OCI-M1 (cell line): ENCODE measurements around the gene IQSEC1.

Experiments used
- DNase-seq: peaks from one replicate; lab custom pipeline; 2025; lab: John Stamatoyannopoulos, UW

The IQSEC1 gene

GRCh38 chr3:13085081-13085845, 12.0 kb upstream of the IQSEC1 start:
- no peak for DNase-seq

DNA sequence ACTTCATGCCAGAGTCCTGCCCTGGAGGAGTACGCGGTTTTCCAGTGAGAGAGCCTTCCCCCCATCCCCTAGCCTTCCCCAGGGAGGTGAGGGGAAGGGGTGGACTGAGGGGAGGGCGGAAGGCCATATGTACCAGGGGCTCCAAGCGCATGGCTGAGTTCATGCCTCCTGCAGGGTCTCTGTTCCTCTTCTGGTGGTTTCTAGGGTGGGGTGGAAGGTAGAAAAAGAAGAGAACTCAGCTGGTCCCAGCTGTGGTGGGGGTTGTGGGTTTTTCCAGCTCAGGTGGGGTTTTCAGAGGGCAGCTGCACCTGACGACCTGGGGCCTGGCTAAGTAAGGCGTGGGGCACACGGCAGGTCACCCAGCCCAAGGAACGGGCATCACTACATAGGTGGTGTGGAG, 10.7 kb upstream of the IQSEC1 start:
- no peak for DNase-seq

DNA sequence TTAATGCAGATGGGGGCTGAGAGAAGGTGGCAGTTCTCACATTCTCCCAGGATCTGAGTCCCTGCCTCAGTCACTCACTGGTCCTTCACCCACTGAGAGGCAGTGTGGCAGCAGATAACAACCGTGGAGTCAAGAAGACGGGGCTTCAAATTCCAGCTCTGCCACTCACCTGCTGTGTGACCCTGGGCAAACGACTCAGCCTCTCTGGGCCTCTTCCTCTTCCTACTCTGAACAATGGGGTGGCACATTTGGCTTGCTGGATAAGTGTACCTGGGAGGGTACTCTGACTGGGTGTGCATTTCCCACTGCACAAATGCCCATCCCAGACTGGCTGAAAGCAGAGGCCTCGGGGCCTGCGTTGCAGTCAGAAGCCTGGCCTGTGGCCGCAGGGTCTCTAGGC, 10.0 kb upstream of the IQSEC1 start:
- no peak for DNase-seq

DNA sequence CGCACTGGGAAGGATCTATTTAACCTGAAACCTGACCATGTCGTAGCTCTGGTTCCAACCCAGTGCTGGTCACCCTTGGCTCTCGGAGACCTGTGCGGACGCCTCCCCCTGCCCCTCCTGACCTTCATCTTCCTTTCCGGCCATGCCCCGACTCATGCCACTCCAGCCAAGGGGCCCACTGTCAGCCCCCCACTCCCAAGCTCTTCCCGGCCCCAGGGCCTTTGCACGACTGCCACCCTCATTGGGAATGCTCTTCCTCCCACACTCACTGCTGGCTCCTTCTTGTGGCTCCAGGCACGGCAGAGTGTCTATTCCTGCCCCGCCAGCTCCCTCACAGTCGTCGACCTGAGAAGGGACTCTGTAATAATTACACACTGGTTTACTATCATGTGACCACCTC, 9.4 kb upstream of the IQSEC1 start:
- no peak for DNase-seq

- DNase-seq = peak; percentile 9
These were observed 8.6 kb upstream of the IQSEC1 start for GRCh38 chr3:13081603-13082360.

- no peak for DNase-seq
These were observed 7.4 kb upstream of the IQSEC1 start for GRCh38 chr3:13080591-13080990.

DNA sequence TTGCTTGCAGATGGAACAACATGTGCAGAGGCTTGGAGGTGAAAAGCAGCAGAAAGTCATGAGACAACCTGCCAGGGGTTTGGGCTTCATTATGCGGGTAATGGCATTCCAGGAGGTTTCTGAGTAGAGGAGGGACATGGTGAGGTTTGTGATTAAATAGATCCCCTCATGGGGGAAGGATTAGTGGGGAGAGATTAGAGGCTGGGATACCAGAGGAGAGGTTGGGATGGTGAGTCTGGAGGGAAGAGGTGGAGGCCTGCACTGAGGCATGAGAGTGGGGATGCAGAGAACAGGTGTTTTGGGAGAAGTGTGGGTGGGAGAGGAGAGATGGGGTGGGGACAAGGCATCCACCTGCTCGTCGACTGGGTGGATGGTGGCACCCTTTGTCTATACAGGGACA, 6.8 kb upstream of the IQSEC1 start:
- DNase-seq = no peak

DNA sequence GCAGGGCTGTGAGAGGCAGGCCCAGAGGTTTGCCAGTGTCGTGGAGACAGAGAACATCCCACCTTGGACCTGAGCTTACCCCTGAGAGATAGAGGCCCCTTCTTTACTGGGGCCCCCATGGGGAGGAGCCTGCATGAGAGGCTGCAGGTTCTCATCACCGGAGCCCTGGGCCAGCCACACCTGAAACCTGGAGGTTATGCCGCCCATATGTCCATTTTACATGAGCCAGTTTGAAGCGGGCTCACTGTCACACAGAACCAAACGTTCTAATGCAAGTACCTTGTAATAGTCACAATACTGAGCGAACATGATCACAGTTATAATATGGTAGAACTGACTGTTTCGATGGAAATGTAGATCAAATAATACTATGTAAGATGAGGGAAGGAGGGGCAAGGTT, 6.3 kb upstream of the IQSEC1 start:
- no peak for DNase-seq

GRCh38 chr3:13079051-13079450, 5.8 kb upstream of the IQSEC1 start:
- no peak for DNase-seq

GRCh38 chr3:13078163-13078905, 5.1 kb upstream of the IQSEC1 start:
- no peak for DNase-seq

DNA sequence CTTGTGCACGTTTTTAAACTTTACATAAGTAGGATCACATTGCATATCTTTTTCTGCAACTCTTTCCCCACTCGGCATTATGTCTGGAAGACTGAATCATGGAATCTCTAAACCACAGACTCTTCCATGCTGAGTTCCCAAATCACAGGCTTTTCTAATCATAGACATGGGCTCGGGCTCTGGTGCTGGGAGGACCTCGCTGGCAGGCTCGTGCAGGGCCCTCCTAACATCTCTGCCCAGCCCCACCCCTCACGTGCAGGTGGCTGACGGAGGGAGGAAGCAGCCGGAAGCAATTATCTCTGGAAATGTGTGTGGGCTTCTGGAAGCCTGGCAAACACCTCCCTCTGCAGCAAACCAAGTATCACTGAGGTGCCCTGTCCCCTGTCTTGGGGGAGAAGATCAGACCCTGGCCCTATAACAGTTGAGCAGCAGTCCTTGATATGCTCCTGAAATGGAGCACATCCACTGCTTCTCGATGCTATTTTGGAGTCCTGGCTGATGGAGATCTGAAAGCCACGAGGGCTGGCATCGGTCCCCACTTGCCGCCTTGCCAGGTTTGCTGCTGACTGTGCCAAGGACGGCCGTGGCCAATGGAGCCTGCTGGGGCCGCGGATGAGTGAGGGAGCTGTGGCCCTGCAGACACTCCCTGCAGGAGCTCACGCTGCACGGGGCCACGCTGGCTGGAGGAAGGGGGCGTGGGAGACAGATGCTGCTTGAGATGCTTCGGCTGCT, 4.4 kb upstream of the IQSEC1 start:
- DNase-seq = no peak

DNA sequence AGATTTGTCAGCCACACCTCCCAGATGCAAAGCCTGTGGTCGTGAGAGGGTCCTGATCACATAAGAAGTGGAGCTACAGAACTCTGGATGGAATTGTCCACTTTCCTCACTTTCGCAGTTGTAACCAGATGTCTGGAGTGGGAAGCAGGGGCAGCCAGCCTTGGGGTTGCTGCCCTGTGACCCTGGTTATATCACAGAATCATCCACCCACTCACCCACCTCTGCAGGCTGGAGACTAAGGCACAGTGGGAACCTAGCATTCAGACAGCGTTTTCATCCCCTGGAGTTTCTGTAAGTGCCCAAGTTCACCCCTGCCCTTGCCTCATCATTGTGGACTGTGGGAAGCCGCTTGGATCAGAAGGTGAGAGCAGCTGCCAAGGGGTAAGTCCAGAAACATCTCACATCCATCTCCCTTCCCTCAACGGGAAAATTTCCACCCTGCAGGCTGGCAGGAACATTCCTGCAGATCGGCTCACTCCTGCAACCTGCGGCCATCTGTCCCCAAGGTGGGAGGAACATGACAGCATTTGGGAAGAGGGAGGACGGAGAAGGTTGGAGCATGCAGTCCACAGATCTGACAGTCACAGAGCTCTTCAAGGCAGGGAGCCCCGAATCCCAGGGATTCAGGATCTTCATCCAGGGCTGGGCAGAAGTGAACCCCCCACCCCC, 2.9 kb upstream of the IQSEC1 start:
- DNase-seq = no peak

DNA sequence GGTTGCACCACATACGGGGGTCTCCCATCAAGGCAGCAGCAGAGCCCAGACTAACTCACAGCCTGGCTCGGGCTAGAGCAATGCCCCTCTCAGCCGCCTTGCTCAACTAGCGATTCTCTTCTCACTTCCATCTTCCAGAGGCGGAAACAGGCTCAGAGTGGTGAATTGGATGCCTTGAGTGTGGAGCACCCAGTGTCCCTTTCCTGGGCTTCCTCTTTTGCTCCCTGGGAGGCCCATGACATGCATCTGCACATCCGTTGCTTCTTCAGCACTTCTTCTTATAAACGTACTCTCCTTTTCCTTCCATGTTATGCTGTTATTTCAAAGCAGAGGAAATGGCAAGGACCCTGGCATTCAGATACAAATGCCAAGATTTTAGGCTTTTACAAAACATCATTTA, 2.1 kb upstream of the IQSEC1 start:
- no peak for DNase-seq

- DNase-seq = no peak
These were observed 762 bp upstream of the IQSEC1 start for GRCh38 chr3:13074006-13074375.

DNA sequence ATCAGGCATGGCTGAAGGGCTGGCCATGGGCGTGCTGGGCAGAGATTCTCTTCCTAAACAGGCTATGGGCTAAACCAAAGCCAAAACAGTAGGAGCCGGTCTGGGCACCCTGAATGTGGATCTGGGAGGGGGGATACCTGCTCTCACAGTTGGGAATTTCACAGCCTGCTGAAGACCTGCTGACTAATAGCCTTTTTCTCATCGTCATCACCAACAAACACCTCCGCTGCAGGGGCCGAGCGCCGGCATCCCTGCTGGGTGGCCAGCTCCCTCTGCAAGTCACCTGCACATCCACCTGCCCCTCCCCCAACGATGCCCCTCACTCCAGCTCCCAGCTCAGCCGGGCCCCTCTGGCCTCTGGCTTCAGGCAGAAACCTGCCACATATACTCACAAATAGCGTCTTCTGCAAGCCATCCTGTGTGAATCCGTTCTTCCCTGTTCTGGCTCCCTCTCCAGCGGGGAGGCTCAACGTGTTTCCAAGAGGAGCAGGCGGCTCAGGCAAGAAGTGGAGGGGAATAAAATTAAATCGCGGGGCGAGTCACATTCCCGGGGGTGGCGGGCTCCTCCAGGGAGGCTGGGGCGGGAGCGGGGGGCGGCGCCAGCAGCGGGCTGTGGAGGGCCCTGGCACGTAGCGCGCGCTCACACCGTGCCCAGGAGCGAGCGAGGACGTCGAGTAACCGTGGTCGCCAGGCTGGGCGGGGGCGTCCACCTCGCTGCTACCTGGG, 466 bp downstream of the IQSEC1 start:
- DNase-seq = no peak

- no peak for DNase-seq
These were observed 1.0 kb downstream of the IQSEC1 start for GRCh38 chr3:13072239-13072599.

- DNase-seq = no peak
These were observed 1.5 kb downstream of the IQSEC1 start for GRCh38 chr3:13071695-13072094.

GRCh38 chr3:13070391-13071070, 2.7 kb downstream of the IQSEC1 start:
- no peak for DNase-seq

DNA sequence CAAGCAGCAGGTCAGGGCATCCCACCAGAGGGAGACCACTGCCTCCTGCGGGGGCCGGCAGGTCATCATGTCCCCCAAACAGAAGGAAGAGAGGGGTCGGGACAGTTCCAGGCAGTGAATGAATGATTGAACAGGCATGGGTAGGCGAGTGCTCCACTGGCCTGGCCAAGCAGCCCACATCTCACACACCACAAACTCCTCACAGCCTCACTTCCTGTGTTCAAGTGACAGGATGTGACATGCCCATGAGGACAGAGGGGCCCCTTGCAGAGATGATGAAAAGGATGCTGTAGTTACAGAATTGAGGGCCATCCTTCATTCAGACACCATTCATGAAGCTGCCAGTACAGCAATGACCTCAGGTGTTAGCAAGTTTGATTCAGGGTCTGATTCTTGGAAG, 3.7 kb downstream of the IQSEC1 start:
- no peak for DNase-seq

DNA sequence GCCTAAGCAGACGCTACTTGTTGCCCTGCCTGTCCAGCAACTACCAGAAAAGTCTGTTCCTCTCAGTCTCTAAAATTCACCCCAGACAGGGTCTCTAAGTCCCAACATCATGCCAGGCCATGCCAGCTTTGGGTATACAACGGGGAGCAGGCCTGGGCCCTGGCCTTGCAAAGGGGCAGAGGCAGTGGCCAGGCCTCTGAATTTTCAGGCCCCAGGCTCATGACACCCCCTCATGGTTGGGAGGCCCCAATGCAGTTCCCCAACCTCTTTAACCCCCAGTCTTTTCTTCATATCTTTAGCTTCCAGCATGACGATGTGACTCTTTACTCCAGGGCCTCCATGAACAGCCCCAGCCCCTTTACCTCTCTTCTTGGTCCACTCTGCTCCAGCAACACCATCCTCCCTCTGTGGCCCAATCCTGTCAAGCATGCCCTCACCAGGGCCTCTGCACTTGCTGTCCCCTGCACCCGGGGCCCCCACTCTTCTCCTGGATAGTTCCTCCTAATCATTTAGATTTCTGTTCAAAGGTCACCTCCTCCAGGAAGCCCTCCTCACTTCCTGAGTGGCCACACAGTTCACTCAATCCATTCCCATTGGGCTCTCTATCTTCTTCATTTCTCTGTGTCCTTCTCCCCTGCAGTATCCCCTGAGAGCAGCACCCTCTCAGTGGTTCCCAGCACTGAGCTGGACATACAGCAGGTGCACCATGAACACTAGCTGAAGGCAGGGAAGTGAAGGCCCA, 4.8 kb downstream of the IQSEC1 start:
- DNase-seq = no peak
